ENCODE data around the gene HTD2. TPM values are rescaled to one million over a fixed set of nuclear protein-coding genes. Genes with fewer than 3 reads are reported as not detected.

The HTD2 gene
- total RNA-seq, 3 donors from 2014 or later: 14.4 to 16.1 (median 15.9) TPM

Other genes with a start within 250 kb of the HTD2 start
- gene DNASE1L3, start 95.5 kb upstream of the HTD2 start, total RNA-seq: not detected
- 1 to 10 TPM; 4.0 to 7.9 (median 6.7) TPM for gene ABHD6, start 68.7 kb upstream of the HTD2 start, total RNA-seq
- gene RPP14, start 275 bp upstream of the HTD2 start, total RNA-seq: 10 to 100 TPM; 21.6 to 24.8 (median 23.8) TPM
- 10 to 100 TPM; 30.1 to 40.2 (median 32.2) TPM for gene PXK, start 26.4 kb downstream of the HTD2 start, total RNA-seq
- 10 to 100 TPM; 54.8 to 62.3 (median 55.6) TPM for gene PDHB, start 127.3 kb downstream of the HTD2 start, total RNA-seq
- 1 to 10 TPM; 7.8 to 9.6 (median 8.3) TPM for gene KCTD6, start 185.6 kb downstream of the HTD2 start, total RNA-seq
- gene ACOX2, start 230.7 kb downstream of the HTD2 start, total RNA-seq: not detected